ENCODE measurements around the gene DGKB. TPM values are rescaled to one million over a fixed set of nuclear protein-coding genes. Genes with fewer than 3 reads are reported as not detected.

The DGKB gene
- total RNA-seq, 1 donor from 2014 or later, result not detected

DNA sequence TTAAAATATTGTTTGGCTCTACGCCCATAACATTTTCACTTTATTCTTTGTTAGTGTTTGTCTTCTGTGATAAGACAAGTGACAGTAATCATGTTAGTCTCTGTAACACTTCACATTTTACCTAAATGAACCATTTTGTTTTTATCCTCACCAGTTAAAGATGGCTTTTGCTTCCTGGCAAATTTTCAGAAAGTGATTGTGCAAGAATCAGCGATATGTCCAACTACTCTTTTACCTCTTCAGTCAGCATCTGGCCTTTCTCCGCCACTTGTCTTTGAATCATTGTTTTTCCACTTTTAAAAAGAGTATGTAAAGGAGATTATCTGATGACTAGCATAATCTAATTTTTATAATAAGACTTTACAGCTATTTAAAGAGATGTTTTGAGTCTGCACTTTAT, 3.5 kb downstream of the DGKB start:
- intact Hi-C loops (cut with DNase I), result no loop called here
- H3K4me3 ChIP-seq, result no peak overlapping the region
- no peak for ATAC-seq
- TF ChIP-seq, protein P1, sequence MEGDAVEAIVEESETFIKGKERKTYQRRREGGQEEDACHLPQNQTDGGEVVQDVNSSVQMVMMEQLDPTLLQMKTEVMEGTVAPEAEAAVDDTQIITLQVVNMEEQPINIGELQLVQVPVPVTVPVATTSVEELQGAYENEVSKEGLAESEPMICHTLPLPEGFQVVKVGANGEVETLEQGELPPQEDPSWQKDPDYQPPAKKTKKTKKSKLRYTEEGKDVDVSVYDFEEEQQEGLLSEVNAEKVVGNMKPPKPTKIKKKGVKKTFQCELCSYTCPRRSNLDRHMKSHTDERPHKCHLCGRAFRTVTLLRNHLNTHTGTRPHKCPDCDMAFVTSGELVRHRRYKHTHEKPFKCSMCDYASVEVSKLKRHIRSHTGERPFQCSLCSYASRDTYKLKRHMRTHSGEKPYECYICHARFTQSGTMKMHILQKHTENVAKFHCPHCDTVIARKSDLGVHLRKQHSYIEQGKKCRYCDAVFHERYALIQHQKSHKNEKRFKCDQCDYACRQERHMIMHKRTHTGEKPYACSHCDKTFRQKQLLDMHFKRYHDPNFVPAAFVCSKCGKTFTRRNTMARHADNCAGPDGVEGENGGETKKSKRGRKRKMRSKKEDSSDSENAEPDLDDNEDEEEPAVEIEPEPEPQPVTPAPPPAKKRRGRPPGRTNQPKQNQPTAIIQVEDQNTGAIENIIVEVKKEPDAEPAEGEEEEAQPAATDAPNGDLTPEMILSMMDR (IDR thresholded peaks at IDR 0.05), result no peak
- H3K27ac ChIP-seq, result no peak overlapping the region
- no peaks in the 10 kb centered on the region for H3K9me3 ChIP-seq
- no peaks in the 10 kb centered on the region for H3K36me3 ChIP-seq
- no peaks in the 10 kb centered on the region for H3K4me1 ChIP-seq
- no peaks in the 10 kb centered on the region for H3K27me3 ChIP-seq
- no peak for DNase-seq

DNA sequence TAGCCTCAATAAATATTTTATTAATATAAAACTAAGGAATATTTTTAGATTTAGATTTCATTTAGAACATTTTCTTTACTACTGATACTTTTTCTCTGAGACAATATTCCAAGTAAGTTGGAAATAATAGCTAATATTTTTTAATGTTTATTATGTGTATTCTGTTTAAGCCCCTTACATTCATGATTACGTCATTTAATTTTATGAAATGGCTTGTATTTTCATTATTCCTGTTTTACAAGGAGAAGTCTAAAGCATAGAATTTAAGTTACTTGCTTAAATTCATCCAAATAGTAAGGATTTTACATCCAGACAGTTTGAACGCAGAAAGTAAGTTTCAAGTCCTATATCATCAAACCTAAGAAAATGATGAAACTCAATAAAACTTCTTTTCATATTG, 6.1 kb downstream of the DGKB start:
- Histone ChIP-seq H3K4me1 (no peaks in the 10 kb centered on the region), H3K4me3 (no peak overlapping the region), H3K27ac (no peak overlapping the region), H3K36me3 (no peaks in the 10 kb centered on the region), H3K27me3 (no peaks in the 10 kb centered on the region), H3K9me3 (no peaks in the 10 kb centered on the region)
- DNase-seq, result no peak
- ATAC-seq, result no peak
- TF ChIP-seq, protein P1 (IDR thresholded peaks at IDR 0.05), result no peak
- intact Hi-C loops (cut with DNase I), result no loop called here

DNA sequence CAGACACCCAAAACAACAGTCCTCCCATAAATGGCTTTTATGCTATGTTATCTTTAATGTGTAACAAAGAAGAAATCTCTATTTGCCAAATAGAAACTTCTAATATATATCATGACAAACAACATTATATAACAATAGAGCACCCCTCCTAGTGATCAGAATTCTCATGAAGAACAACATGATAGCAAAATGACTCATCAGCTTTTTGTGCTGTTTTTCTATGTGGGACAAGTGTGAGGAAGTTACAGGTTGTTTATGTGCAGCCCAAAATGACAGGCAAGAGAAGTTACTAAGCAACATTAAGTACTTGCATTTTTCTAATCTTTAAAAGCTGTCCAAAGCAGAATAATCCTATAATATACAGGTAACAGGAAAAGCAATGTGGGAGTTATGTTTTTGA, 7.7 kb downstream of the DGKB start:
- H3K36me3 ChIP-seq, result no peaks in the 10 kb centered on the region
- TF ChIP-seq, protein P1 (IDR thresholded peaks at IDR 0.05), result no peak
- no peak overlapping the region for H3K27ac ChIP-seq
- H3K27me3 ChIP-seq, result no peaks in the 10 kb centered on the region
- ATAC-seq (no peak), DNase-seq (no peak)
- no peaks in the 10 kb centered on the region for H3K9me3 ChIP-seq
- H3K4me1 ChIP-seq, result no peaks in the 10 kb centered on the region
- H3K4me3 ChIP-seq, result no peak overlapping the region
- intact Hi-C loops (cut with DNase I), result no loop called here

DNA sequence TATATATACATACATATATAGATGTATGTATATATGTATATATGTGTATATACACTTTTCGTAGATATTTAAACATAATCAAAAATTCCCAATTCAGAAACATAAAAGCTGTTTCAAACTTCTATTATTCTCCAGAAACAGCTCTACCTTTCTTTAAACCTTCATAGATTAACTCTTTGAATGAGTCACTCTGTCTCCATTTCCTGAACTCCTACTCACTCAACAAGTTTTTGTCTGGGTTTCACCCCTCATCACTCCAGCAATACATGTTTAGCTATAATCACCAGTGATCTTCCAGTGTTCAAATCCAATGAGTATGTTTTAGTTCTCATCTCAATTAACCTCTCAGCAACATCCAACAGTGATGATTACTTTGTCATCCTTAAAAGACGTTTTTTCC, 9.6 kb downstream of the DGKB start:
- no peak for ATAC-seq
- no peaks in the 10 kb centered on the region for H3K27me3 ChIP-seq
- DNase-seq, result no peak
- no peak overlapping the region for H3K4me3 ChIP-seq
- H3K36me3 ChIP-seq, result no peaks in the 10 kb centered on the region
- H3K4me1 ChIP-seq, result no peaks in the 10 kb centered on the region
- intact Hi-C loops (cut with DNase I), result no loop called here
- no peaks in the 10 kb centered on the region for H3K9me3 ChIP-seq
- TF ChIP-seq, protein P1 (IDR thresholded peaks at IDR 0.05), result no peak
- no peak overlapping the region for H3K27ac ChIP-seq

DNA sequence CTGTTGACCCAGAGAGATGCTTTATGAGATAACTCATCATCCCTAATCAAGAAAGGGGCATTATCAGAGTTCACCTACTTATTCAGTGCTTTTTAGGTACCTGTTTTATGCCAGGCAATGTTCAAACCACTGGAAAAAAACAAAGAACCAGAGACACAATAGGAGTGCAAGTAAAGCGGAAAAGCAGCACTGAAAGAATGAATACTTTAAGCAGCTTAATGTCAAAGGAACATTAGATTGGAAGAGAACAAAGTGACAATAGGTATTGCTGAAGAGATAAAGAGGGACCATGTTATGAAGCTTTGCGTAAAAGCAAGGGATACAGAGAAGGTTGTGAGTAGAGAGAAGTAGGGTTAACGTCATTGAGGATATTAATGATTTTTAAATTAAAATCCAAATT, 11.3 kb downstream of the DGKB start:
- no peak for DNase-seq
- no peak for ATAC-seq
- Histone ChIP-seq H3K4me1 (no peaks in the 10 kb centered on the region), H3K4me3 (no peak overlapping the region), H3K9me3 (no peaks in the 10 kb centered on the region), H3K36me3 (no peaks in the 10 kb centered on the region), H3K27me3 (no peaks in the 10 kb centered on the region), H3K27ac (no peak overlapping the region)
- TF ChIP-seq, protein P1 (IDR thresholded peaks at IDR 0.05), result no peak
- intact Hi-C loops (cut with DNase I), result no loop called here

DNA sequence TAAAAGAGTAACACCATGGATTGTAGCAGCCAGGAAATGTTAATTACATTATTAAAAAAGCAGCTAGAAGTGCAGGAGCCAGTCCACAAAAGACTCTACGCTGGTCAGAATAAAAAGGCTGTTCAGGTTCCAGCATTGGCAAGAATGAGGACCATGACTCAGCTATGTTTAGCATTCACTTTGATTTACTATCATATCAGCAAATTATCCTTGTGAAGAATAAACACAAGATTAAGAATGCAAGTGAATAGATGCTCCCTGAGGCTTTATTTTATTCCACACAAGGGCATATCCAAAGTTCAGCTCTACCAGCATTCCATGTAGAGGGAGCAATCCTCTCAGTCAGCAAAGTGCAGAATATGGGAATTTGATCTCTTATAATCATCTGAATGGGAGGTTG, 13.6 kb downstream of the DGKB start:
- Histone ChIP-seq H3K4me1 (no peaks in the 10 kb centered on the region), H3K36me3 (no peaks in the 10 kb centered on the region), H3K4me3 (no peak overlapping the region), H3K9me3 (no peaks in the 10 kb centered on the region), H3K27ac (no peak overlapping the region), H3K27me3 (no peaks in the 10 kb centered on the region)
- TF ChIP-seq, protein P1 (IDR thresholded peaks at IDR 0.05), result no peak
- intact Hi-C loops (cut with DNase I), result no loop called here
- DNase-seq, result no peak
- ATAC-seq, result no peak

All from upper lobe of right lung (tissue), 1 donor.